Dermis microvascular lymphatic vessel endothelial cell (primary cell): ENCODE results near the gene CMKLR1. TPM values are rescaled to one million over a fixed set of nuclear protein-coding genes. Genes with fewer than 3 reads are reported as not detected.

Experiments
- DNase-seq, 2 donors: peaks; one replicate each; pipeline versions ENCODE4 v3.0.0 to v3.0.0-alpha.2; 2010; ENCODE audit warnings: low read depth in 2 of 2
- total RNA-seq: library from RNA; depleted of rRNA; stranded (reverse); fragments of >200 nt; gene quantifications from 2 replicates; pipeline ENCODE4 v1.2.1, GENCODE V29; 2014

CMKLR1 gene
- total RNA-seq, 1 donor from 2014 or later: 0.13 TPM

DNA sequence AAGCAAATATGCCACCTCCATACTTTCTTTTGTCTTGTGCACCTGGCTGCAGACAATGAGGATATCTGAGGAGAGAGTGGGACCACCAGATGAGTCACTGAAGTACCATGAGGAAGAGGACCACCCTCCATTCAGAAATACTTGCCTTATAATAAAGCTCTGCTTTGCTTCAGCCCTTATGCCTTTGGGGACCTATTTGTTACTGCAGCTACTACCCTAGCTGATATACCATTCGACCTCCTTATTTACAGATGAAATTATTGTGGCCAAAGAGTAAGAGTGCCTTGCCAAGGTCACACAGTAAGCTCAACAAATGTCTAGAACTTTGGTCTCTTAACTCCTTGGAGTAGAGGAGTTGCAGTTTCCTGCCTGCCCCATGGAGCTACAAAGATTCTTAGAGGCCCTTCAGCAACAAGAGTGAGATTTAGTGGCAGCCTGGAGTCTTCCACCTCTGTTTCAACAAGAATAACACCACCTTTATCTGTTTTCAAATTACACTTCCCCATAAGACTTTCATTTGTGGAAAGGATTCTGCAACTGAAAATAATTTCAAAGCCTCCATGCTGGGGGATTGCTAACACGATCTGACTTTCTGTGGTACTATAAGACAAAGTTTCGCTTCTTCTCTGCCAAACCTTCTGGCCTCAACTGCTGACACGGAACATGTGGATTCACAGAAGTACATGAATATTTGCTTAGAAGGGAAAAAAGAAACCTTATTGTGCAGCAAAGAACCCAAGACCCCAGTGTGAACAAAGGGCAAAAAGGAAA is 3.6 kb downstream of the CMKLR1 start:
- no peak for DNase-seq

DNA sequence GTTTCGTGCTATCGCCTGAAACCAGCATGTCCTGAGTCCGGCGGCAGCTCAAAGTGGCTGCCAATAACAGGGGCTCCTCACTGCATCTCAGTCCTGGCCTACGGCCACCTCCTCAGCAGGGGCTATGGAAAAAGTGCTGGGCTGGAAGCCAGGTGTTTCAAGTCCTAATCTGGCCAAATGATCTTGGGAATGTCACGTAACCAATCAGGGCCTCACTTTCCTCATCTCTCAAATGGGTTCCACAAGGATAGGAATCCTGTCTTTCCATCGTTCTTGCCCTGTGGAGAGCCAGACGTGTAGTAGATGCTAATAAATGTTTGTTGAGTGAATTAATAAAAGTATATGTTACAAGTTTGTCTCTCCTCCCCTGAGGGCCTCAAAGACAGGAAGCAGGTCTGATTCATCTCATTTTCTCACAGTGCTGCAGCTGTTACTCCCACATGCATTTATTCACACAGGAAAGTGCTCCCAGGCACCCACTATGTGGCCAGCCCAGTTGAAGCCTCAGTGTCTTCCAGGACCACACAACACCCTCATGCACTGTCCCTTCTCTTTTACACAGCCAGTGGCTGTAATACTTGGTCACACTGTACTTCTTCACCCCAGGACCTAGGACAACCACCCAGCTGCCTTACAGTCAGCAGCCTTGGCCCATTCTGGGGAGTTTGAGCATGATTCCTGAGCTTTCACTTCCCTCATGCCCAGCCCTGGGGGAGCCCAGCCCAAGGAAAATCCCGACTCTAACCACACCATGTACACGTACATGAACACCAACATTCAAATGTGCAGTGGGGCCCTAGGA is 5.0 kb downstream of the CMKLR1 start:
- DNase-seq: peak in 1 of 2 donors; percentile 57

DNA sequence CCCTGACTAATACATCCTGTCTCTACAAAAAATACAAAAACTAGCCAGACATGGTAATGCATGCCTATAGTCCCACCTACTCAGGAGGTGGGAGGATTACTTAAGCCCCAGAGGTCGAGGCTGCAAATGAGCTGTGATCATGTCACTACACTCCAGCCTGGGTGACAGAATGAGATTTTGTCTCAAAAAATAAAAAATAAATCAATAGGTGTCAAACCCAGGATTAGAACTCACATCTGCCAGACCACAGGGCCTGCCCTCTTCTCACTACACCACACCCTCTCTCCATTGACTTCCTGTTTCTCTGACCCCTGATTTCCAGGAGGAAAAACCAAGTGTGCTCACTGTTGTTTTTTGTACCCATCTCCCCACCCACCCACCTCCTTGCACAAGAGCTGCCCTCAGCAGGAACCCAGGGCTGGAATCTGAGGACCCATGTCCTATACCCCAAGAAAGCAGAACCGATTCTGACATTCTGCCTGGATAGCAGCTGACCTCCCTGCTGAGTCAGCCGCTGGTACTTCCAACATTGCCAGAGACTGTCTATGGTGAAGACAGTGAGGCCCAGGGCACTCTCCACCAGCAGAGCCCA is 6.2 kb downstream of the CMKLR1 start:
- DNase-seq: peak in 1 of 2 donors; percentile 22

DNA sequence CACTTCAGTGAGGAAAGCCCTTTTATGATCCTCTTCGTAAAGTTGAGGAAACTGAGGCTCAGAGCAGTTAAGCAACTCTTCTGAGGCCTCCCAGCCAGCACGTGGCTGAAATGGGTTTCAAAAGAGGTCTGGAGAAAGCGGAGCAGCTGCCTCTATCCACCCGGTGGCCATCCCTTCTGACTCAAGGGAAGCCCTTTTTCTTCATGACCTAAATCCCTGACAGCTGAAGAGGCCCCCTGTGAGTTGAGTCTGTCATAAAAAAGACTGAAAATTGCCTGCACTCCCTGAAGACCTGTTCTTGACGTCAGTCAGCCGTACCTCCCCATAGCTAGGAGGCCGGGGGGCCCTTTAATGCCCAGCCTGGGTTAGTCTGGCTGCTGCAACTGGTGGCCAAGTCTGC is 10.7 kb downstream of the CMKLR1 start:
- no peak for DNase-seq

DNA sequence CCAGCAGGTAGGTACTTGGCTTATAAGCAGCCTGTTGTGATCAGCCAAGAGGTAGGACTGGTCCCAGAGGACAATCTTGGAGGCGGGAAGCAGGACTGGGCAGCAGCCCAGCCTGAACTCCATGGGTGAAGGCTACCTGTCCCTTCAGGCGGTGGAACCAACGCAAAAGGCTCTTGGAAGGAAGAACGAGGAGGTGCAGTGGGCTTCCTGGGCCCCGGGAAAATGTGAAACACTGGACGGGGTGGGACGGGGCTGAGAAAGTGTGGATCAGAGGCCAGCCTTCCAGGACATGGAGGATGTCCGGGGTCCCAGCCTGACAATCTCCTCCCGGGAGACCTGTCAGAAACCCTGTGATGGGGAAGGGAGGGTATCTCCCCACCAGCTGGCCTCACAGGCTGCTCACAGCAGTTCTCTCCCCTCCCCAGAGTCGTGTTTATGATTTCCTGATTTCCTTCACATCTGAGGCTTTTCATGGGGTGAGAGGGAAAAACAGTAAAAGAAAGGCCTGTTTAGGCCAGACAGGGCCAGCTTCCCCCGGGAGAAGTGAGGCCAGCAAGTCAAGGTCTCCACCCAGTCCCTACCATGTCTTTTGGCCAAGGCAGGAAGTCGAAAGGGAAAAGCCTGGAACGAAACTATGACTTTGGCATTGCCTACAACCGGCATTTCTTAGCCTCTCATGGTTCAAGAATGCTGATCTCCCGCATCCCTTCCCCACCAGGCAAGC is 11.3 kb downstream of the CMKLR1 start:
- no peak for DNase-seq

DNA sequence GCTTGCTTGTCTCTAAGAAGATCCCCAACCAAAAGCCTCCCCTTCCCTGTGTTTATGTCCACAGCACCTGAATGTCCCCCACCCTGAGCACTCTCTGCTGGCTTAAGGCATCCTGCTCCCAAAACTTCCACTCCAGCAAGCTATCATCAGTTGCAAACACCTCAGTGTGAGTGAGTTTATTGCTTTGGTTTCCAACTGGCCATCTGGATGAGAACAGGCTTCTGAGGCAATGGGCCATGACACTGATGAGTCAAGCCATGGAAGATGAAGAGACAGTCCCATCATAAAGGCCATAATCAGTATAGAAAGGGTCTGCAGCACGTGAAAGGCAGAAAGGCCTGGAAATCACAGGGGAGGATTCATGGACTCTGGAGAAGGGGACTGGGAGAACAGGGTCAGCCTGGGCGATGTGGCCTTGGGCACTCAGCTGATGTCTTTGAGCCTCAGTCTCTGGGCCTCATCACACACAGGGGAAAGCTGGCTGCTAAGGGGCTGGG is 12.8 kb downstream of the CMKLR1 start:
- no peak for DNase-seq

DNA sequence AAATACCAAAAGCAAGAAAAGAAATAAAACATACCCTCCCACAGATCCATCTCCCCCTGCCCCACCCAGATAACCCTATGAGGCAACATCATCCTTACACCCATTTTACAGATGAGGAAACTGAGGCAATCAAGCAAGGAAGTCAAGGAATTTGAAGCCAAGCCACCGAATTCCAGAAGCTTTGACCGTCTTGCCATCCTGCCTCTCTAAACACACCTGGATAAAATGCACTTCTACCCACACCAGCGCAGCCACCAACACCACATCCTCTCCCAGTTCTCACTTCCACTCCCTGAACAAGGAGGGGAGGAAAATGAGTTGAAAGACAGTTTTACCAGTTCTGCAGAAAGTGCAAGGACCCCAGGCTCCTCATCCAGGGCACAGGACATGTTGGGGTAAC is 13.6 kb downstream of the CMKLR1 start:
- no peak for DNase-seq

DNA sequence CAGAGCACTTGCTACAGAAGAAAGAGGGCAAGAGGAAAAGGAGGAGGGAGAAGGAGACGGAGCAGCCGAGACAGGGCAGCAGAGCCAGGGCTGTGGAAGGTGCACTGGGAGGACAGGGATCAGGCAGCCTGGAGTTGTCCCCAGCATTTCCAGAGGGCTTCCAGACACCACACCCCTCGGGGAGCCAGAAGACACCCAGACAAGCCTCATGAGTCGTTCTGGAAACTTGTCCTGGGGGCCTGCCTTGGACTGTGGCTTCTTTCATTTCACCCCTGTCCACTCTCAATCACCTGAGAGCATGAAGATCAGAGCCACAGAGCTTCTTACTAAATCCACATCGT is 14.1 kb downstream of the CMKLR1 start:
- DNase-seq: no peak

DNA sequence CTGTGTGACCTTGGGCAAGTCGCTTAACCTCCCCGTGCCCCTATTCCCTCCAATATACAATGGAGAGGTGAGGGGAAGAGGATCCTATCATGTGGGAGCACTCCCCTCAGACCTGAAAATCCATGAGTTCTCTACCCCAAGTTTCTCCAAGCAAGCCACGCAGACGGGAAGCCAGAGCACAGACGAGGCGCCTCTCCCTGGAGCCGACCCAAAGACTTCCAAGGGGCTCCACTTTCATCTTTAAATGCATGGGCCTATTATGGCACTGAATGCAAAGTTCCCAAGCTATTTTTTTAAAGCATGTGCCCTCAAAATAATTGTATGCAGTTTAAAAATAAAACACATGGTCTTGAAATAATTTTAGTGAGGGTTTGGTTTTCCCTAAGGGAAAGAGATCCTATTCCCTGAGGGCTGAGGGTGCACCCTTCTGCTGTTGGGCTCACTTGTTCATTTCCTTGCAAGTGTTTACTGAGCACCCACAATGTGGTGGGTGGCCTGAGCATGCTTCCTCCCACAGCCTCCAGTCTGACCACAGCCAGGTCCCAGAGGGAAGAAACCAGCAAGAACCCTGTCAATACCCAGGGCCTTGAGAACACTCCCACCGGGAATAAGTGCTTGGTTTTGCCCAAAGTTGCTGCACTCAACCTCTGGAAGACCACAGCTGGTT is 14.6 kb downstream of the CMKLR1 start:
- no peak for DNase-seq

DNA sequence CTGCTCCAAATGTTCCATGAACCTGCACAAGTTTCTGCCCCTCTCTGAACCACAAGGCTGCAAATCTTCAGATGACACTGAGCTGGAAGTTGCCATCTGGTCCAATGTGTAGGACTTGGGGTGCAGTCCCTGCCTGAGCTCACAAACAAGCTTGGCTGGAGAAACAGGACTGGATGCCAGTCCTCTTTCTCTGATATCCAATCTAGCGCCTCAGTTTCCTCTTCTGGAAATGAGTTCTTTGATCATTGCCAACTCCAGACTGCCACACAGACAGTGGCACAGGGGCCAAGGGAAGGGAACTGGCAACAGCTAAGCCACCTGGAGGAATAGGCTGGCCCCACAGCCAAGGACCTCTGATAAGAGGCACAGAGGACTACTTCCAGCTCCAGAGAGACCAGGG is 15.5 kb downstream of the CMKLR1 start:
- DNase-seq: no peak

DNA sequence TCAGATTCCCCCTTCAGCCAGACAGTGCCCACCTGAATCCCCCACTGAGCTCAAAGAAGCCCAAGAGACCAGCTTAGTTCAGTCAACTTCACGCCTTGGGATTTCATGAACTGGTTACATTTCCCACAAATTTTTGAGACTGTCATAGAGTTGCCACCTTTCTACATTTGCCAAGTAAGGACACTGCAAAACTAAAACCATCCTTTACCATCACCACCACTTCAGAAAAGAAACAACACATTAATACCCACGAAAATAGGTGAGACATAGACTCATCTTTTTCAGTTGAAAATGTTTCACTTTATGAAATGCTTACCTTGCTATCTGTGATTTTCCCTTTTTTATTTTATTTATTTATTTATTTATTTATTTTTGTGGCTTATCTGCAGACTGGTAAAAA is 16.1 kb downstream of the CMKLR1 start:
- no peak for DNase-seq

DNA sequence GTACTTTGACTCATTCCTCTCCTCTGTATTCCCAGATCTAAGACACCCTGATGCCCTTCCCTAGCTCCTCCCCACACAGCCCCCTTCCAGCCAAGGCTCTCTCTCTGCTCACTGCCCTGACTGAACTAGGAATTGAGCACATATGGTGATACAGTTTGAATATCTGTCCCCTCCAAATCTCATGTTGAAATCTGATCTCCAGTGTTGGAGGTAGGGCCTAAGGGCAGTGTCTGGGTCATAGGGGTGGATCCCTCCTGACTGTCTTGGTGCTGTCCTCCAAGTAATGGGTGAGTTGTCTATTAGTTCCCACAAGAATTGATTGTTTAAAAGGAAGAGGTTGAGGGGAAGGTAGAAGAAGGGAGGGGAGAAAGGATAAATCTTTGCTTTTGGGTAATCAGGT is 17.4 kb downstream of the CMKLR1 start:
- DNase-seq: no peak

DNA sequence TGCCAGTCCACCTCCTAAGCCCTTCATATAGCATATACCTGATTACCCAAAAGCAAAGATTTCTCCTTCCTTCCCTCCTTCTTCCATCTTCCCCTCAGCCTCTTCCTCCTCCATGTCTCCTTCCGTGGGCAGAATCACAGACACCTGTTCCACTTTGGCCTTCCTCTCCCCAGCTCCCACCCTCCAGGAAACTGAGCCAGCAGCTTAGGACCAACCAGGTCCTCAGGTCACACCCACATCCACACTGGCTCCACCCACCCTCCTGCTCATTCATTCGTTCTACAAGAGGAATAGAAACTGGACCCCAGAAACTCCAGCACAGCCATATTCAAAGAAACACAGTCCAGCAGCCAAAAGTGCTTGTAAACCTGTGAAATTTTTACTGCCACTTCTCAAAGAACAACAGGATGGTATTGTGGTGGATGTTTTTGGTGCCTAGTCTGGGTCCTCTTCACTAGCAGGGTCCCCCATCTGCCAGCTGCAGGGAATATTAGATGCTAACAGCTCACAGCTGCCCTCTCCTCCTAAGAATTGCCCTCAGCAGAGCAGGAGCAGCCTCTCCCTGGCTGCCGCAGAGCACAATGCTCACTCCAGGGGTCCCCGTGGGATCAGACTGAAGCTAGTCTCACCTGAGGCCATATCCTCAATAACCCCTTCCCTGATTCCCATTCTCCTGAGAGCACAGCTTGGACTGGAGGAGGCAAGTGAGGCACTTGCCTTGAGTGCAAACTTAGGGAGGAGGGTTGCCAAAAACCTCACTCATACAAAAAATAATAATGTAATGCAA is 18.4 kb downstream of the CMKLR1 start:
- DNase-seq: no peak

DNA sequence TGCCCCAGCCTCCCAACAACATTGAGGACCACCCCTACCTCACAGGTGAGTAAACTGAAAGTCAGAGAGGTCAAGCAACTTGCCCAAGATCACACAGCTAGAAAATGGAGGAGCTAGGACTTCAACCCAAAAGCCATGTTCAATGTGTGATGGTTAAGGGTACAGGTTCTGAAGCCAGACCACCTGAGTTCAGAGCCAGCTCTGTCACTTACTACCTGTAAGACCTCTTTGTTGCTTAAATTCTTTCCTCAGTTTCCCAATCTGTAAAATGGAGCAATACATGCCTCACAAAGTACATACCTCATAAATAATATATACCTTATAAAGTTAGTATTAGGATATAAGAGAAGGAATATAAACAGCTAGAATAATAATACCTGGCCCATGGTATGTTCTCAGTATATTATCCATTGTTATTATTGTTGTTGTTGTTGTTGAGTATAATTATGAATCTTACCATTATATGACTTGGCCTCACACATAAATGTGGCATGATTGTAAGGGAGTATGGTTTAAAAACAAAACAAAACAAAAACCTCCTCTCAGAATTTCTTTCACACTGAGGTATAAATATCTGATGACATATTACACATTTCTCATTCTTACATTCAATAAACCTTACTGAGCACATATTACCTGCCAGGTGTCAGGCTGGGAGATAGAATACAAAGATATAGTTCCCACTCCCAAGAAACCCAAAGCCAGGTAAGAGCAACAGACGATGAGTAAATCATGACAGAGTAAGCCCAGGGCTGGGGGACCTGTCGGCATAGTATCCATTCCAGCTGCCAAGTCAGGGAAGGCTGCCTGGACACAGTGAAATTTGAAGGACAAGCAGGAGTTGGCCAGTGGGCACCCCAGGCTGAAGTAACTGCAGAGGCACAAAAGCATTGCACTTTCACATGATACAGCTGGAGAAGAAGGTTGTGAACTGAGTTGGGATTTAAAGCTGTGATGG is 19.6 kb downstream of the CMKLR1 start:
- DNase-seq: no peak

DNA sequence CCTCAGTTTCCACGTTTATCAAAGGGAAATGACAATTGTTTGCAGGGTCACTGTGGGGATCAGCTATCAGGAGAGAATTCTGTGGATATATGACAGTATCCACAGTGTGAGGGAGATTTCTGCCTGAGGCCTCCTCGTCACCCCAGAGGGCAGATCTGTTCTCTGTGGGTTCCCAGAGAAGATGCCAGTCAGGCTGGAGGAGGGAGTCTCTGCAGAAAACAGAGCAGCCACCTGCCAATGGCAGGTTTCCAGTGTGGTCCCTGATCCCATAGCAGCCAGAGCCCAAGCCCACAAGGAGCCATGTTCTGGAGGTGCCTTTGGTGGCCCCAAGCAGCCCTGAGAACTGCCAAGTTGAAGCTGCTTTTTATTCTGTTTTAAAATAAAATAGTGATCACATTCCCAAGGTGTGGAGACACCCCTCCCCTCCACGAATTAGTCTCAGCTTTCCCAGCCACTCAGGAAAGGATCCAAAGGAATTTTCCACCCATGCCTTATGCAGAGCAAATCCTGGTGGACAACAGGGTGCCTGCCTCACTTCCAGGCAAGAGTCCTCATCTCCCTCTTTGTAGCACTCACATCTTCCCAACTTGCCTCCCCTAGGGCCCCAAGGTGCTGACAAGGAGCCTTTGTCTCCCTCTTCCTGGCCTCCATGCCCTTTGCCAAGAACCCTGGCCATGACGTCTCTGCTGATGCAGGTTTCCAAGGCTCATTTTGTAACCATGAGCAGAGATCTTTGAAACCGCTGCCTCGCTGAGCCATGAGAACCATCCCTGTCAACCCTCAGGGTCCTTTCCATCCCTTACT is 20.4 kb downstream of the CMKLR1 start:
- DNase-seq: no peak

DNA sequence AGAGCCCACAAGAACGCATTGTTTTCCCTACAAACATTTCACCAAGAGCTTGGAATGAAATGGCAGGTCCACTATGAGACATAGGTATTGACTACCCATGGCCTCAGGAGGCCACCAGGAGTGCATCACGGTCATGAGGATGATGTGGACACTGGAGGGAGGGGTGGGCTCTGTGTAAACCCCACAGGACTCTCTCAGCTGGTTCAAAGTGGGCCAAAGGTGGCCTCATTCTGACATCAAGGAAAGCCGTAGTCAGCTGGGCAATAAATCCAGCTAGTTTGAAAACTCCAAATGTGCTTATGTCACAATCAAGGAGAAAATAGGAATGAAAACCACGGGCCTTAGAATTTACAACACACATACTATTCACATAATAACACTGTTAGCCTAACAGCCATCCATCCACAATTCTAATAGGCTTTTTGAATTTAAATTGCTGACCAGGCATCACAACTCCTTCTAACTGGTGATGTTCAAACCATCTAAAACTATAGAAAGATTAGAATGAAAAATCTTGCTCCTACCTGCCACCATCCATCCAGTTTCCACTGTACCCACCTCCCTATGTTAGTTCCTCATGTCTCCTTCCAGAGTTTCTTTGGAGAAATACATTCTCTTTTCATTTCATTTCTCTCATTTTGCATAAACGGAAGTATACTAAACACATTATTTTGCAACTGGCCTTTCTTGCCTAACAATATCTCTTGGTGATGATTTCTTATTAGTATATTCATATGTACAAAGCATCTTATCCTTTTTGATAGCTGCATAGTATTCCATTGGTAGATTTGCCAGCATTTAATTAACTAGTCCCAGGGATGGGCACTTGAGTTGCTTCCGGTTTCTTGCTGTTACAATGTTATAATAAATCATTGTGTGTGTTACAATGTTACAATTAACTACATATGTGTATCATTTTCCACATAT is 21.5 kb downstream of the CMKLR1 start:
- DNase-seq: no peak
